ENCODE data around the gene ATP11C. TPM values are rescaled to one million over a fixed set of nuclear protein-coding genes. Genes with fewer than 3 reads are reported as not detected.

The ATP11C gene
- total RNA-seq, 6 experiments from 2014 or later: 25.1 to 38.6 (median 35.7) TPM

GRCh38 chrX:139823806-139824205 is 109.0 kb downstream of the ATP11C start:
- H3K27ac Mint-ChIP-seq: peak overlapping the region; percentile 33; the same call in 1 of the 2 replicates
- no peak for DNase-seq
- TF ChIP-seq, protein P1, sequence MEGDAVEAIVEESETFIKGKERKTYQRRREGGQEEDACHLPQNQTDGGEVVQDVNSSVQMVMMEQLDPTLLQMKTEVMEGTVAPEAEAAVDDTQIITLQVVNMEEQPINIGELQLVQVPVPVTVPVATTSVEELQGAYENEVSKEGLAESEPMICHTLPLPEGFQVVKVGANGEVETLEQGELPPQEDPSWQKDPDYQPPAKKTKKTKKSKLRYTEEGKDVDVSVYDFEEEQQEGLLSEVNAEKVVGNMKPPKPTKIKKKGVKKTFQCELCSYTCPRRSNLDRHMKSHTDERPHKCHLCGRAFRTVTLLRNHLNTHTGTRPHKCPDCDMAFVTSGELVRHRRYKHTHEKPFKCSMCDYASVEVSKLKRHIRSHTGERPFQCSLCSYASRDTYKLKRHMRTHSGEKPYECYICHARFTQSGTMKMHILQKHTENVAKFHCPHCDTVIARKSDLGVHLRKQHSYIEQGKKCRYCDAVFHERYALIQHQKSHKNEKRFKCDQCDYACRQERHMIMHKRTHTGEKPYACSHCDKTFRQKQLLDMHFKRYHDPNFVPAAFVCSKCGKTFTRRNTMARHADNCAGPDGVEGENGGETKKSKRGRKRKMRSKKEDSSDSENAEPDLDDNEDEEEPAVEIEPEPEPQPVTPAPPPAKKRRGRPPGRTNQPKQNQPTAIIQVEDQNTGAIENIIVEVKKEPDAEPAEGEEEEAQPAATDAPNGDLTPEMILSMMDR (IDR thresholded peaks at IDR 0.05): no peak
- H3K36me3 Mint-ChIP-seq (ENCODE audit: low read depth): no peaks in the 10 kb centered on the region
- no peak overlapping the region for H3K4me3 Mint-ChIP-seq
- peaks cover 52% of the 10 kb centered on the region for H3K4me1 Mint-ChIP-seq (ENCODE audit: low read depth)
- no peaks in the 10 kb centered on the region for H3K9me3 Mint-ChIP-seq
- no peaks in the 10 kb centered on the region for H3K27me3 Mint-ChIP-seq (ENCODE audit: insufficient read depth)

DNA sequence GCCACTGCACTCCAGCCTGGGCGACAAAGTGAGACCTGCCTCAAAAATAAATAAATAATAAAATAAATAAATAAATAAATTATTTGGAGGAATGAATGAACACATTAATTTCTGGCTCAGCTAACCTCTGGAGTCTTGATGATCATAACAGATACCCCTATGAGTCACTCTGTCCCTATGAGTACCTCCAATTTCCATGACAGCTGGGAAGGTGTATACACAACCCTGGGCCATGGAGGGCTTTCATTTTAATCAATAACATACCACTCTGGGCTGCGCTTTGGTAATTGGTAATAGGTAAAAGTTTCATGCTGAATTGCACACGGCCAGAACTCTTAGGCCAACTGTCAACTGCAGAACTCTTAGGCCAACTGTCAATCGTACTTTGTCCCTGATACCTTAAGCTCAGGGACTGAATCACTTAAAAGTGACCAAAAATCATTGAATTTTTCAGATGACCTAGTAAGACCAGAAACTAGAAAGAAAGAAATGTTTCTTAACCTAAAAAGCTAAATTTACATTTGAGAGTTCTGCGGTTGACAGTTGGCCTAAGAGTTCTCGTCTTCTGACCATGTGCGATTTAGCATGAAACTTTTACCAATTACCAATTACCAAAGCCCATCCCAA is 112.4 kb downstream of the ATP11C start:
- Mint-ChIP-seq H3K4me1 (ENCODE audit: low read depth) (peaks cover 38% of the 10 kb centered on the region), H3K9me3 (no peaks in the 10 kb centered on the region), H3K27me3 (ENCODE audit: insufficient read depth) (no peaks in the 10 kb centered on the region), H3K27ac (no peak overlapping the region), H3K36me3 (ENCODE audit: low read depth) (peaks cover 12% of the 10 kb centered on the region; the same call in 1 of the 2 replicates), H3K4me3 (no peak overlapping the region)
- TF ChIP-seq, protein P1 (IDR thresholded peaks at IDR 0.05): no peak
- no peak for DNase-seq

- Mint-ChIP-seq H3K36me3 (ENCODE audit: low read depth) (peaks cover 12% of the 10 kb centered on the region; the same call in 1 of the 2 replicates), H3K9me3 (no peaks in the 10 kb centered on the region), H3K4me1 (ENCODE audit: low read depth) (peaks cover 23% of the 10 kb centered on the region), H3K4me3 (peak overlapping the region; percentile 53), H3K27me3 (ENCODE audit: insufficient read depth) (no peaks in the 10 kb centered on the region), H3K27ac (peak overlapping the region; percentile 65; the same call in 1 of the 2 replicates)
- TF ChIP-seq, protein P1 (IDR thresholded peaks at IDR 0.05): no peak
- DNase-seq: no peak
These were observed 116.6 kb downstream of the ATP11C start for GRCh38 chrX:139816204-139816603.

DNA sequence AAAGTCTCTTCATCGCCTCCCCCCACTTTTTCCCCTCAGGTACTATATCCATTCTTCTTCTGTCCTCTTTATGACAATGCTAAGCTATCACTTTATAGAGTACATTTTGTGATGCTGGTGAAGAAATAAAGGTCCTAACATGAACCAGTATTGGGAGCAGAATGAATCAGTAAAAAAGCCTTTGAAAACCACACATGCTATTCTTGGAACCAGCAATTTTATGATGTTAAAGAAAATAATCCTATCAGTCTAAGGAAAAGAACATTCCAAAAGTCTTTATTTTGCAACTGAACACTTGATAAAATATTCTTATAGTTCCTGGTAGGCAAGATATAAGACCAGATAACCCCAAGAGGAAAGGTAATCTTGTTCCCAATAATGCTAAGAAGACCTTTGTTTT is 117.1 kb downstream of the ATP11C start:
- H3K27ac Mint-ChIP-seq: peak overlapping the region; percentile 71

GRCh38 chrX:139811942-139812629 is 120.8 kb downstream of the ATP11C start:
- Mint-ChIP-seq H3K27ac (no peak overlapping the region), H3K36me3 (ENCODE audit: low read depth) (peaks cover 7% of the 10 kb centered on the region), H3K9me3 (no peaks in the 10 kb centered on the region), H3K27me3 (ENCODE audit: insufficient read depth) (no peaks in the 10 kb centered on the region), H3K4me1 (ENCODE audit: low read depth) (peaks cover 17% of the 10 kb centered on the region), H3K4me3 (no peak overlapping the region)
- no peak for DNase-seq
- TF ChIP-seq, protein P1 (IDR thresholded peaks at IDR 0.05): no peak

More for the DNA sequence above, 117.1 kb downstream of the ATP11C start:
- no peak for DNase-seq
- Mint-ChIP-seq H3K36me3 (ENCODE audit: low read depth) (peaks cover 12% of the 10 kb centered on the region; the same call in 1 of the 2 replicates), H3K4me3 (peak overlapping the region; percentile 5; the same call in 1 of the 2 replicates), H3K9me3 (no peaks in the 10 kb centered on the region), H3K27me3 (ENCODE audit: insufficient read depth) (no peaks in the 10 kb centered on the region), H3K4me1 (ENCODE audit: low read depth) (peaks cover 23% of the 10 kb centered on the region)
- TF ChIP-seq, protein P1 (IDR thresholded peaks at IDR 0.05): no peak
